ENCODE data around the gene UGT2A3.
"Not testable (repeated sequence)": the region's sequence is repeated elsewhere in the genome, so short reads cannot be mapped to it uniquely, and the experiment has no call there.

UGT2A3 gene

GRCh38 chr4:68951078-68951805 lies at the start of gene UGT2A3:
UGT2A3 (minus strand) TSS chr4:68951804; CDS start chr4:68951760, 44 bp downstream.
- DNase-seq, result no peak

DNA sequence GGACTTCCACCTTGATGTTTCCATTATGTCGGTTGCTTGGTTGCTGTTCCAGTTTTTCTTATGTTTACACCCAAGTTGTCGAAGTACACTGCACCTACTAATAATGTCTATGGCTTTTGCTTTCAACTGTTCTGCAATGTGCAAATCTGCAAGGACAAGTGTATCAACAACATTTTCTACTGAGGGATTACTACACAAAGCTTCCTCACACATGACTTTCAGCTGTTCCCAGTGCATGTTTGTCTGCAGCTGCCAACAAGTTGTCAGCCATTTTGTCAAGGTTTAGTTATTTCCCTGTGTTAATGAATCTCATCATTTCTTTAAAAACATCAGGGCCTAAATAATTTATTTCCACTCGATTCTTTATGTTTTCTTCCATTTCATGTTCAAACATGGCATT lies 45.4 kb upstream of the UGT2A3 start:
- DNase-seq, result no peak

DNA sequence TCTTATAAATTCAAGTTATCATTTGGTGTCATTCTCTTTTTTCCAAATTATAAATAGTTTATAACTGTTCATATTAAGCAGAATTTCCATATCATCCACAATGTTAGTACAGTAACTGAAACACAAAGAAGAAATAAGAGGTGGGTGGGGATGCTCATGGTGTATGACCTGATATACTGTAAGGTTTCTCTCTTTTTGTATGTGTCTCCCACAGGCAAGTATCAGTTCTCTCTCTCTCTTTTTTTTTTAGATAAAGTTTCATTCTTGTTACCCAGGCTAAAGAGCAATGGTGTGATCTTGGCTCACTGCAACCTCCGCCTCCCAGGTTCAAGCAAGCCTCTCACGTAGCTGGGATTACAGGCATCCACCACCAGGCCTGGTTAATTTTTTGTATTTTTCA lies 43.7 kb upstream of the UGT2A3 start:
- DNase-seq, result no peak

DNA sequence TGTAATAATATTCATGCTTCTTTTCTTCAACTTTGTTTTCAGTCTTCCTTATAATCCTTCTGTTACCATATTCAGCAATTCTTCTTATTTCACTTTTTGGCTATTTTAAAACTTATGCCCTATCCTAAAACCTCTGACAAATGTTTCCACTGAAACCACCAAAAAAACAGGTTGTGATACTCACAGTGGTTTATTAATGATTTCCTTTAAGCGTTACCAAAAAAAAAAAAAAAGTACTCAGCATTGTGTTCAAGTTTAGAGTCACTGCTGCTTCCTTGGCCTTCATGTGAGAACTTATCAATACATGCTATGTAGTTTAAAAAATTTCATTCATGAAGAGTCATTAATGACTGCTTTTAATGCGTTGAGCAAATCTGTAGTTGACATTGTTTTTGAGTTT lies 35.4 kb upstream of the UGT2A3 start:
- no peak for DNase-seq

DNA sequence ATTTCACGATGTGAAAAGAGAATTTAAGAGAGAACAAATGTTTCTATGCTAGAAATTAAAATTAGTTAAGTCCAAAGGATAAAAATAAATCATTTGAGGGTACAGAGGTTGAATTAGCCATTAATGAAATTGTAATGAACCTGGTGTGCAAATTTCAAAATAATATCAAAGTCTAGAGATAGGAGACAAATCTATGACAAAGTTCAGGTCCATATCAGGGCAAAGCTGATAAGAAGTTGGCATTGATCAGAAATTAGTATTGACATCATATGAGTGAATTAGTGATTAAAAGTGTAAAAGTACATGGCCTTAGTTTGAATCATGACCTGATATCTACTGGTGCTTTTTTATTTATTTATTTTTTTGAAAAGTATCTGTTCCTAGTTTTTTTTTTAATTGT lies 33.8 kb upstream of the UGT2A3 start:
- DNase-seq, result no peak

GRCh38 chr4:68984947-68985346 lies 33.3 kb upstream of the UGT2A3 start:
- no peak for DNase-seq

- no peak for DNase-seq
These were observed 11.8 kb upstream of the UGT2A3 start for GRCh38 chr4:68963374-68963773.

DNA sequence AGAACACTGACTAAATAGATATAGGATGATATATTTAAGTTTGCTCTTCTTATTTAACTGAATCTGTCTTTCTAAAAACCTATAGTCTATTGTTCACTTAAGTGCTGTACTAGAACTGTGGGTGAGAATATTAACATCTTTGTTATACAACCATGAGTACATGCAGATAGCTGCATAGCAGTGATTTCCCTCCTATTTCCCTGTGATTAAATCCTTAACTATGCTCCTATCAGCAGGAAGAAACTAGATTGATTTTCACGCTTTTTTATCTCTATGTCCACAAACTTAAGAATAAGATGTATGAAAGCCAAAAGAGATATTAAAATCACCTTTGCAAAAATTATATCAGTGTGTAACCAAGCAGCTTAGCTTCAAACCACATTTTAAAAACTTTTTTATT lies 11.3 kb upstream of the UGT2A3 start:
- no peak for DNase-seq

DNA sequence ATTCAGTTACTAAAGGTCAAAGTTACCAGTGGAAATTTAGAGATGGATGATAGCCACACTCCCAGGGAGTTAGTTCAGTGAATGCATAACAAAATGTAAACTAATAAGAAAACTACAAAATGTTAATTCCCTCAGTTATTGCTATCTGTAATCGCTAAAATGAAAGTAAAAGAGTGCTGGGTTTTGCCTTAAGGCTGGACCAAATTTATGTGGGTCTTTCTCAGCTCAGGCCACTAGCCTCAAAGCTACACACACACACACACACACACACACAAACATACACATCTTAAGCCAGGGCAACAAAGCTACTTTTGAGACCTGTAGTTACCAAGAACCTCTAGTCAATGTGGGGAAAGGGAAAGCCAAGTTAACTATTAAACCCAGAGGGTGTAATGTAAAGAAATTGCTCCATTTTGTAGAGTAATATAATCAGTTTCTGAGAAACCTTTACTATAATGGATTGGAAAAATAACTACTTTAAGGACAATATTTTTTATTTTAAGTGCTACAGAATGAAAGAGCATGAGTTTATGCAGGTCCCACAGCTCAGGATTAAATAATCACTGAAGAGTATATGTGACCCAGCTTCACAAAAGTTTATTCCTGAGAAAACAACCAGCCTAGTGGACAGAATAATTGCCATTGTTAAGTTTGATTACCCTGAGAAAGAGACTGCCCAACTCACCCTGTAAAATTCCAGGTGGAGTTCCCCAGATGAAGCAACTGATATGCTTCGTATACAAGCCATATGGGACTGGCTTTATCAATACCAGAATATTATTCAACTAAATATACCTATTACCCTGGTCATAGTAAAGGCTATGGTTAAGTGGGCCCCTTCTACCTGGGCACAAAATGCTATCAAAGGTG lies 8.9 kb upstream of the UGT2A3 start:
- no peak for DNase-seq

- DNase-seq, result not testable (repeated sequence)
These were observed 7.5 kb upstream of the UGT2A3 start for GRCh38 chr4:68959085-68959484.

GRCh38 chr4:68954126-68954525 lies 2.5 kb upstream of the UGT2A3 start:
- DNase-seq, result no peak

DNA sequence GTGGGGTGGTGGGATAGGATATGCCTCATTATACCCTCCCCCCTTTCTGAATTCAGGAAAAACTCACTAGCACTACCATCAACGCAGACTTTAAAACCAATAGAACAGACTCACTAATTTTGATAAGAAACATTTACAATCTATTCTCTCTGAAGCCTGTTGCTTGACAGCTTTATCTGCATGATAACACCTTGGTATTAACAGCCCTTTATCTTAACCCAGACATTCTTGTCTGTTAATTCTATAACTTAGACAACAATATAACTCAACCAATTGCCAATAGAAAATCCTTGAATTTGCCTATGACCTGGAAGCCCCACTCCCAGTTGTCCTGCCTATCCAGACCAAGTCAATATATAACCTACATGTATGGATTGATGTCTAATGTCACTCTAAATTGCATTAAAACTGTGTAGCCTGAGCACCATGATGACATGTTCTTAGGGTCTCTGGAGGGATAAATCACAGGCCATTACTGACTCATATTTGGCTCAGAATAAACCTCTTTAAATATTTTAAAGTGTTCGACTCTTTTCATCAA lies 1.5 kb upstream of the UGT2A3 start:
- no peak for DNase-seq

DNA sequence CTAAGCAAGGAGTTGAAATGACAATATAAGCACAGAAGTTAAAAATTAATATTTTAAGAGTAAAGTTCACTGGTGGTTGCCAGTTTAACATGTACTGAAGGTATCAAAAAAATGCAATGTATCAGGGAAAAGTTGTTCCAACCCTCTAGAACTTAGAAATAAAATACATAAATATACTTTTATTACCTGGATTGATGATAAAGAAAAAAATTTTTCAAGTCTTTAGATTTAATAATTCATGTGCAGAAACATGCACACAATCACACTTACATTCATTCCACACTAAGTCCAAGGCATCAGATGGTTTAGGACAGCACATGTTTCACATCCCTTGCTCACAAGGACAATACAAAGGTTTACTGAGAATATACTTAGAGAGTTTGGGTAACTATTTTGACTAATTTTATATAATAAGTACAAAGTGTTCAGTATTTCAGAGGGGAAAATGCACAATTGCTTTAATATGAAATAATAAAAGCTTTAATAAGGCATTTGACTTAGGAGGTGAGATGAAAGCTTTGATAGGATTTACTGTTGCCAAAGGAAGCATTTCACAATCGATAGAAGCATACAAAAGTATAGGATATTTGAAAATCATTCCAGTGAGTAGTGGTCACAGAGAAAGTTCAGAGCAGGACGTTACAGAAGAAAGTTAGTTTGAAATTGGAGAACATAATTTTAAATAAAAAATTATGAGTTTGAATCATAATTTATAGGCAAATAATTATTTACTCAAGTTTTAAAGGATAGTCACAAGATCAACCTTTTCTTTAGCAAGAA lies 392 bp upstream of the UGT2A3 start:
- DNase-seq, result no peak

- no peak for DNase-seq
These were observed 1.6 kb downstream of the UGT2A3 start for GRCh38 chr4:68950033-68950432.

- DNase-seq, result no peak
These were observed 2.6 kb downstream of the UGT2A3 start for GRCh38 chr4:68948985-68949384.

- DNase-seq, result no peak
These were observed 3.4 kb downstream of the UGT2A3 start for GRCh38 chr4:68948044-68948743.

DNA sequence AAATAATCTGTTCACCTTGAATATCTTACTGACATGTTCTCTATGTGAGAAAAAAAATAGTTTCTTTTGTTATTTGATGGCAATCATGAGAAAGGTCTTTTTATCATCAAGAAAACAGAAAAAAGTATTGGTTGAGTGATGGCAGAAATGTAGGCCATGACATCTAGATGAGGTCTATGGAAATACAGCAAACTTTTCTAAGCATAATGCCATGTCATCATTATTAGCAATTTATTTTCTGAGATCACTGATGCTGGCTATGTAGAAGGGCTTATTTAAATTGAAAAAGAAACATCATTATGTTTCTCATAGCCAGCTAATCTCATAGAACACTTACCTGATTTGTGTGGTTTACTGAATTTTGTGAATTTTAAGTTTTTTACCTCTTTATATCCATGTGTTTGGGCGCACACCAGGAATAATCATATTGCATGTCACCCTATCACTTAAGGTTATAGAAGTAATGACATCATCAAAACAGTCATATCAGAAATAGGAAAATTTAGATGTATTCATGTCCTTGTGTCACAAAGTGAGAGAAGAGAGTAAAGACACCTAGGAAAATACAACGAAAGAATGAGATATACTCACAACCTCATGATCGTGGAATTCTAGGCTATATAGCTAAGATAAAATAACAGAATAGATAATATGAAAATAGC lies 22.4 kb downstream of the UGT2A3 start:
- no peak for DNase-seq

- no peak for DNase-seq
These were observed 24.4 kb downstream of the UGT2A3 start for GRCh38 chr4:68927165-68927564.

DNA sequence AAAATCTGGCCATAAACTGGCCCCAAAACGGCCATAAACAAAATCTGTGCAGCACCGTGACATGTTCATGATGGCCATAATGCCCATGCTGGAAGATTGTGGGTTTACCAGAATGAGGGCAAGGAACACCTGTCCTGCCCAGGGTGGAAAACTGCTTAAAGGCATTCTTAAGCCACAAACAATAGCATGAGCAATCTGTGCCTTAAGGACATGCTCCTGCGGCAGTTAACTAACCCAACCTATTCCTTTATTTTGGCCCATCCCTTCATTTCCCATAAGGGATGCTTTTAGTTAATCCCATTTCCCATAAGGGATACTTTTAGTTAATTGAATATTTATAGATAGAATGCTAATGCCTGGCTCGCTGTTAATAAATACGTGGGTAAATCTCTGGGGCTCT lies 29.4 kb downstream of the UGT2A3 start:
- DNase-seq, result not testable (repeated sequence)

DNA sequence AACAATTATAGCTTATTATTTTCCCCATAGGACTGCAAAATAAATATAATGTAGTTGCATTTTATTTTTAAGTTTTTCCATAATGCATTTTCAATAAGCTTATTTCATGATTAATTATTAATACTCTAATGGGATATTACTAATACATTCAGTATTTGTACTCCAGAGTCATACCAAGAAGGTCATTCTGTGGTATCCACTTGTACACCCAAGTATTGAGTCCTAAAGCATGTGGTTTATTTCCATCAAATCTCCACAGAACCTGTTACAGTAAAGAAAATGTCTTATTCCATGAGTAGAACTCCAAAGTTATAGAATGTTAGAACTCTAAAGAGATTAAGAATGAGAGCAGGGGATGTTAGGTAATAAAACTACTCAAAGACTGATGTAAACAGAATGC lies 30.6 kb downstream of the UGT2A3 start:
- no peak for DNase-seq

- no peak for DNase-seq
These were observed 34.6 kb downstream of the UGT2A3 start for GRCh38 chr4:68917016-68917415.

GRCh38 chr4:68912807-68913206 lies 38.8 kb downstream of the UGT2A3 start:
- DNase-seq, result no peak
